ENCODE results near the gene PABPN1. TPM values are rescaled to one million over a fixed set of nuclear protein-coding genes. Genes with fewer than 3 reads are reported as not detected.

Gene PABPN1
- total RNA-seq, 1 experiment from 2014 or later, result 184 TPM

GRCh38 chr14:23358553-23359166 lies 37.4 kb downstream of the PABPN1 start (continued):
- TF ChIP-seq REST (IDR thresholded peaks at IDR 0.05; ENCODE audit: low read depth), result no peak
- TF ChIP-seq CBX3 (IDR thresholded peaks at IDR 0.05; ENCODE audit: low read depth), result no peak
- TF ChIP-seq EZH2phosphoT487 (IDR thresholded peaks at IDR 0.05; ENCODE audit: borderline replicate concordance), result no peak
- TF ChIP-seq SP1 (IDR thresholded peaks at IDR 0.05; ENCODE audit: low read depth), result no peak
- TF ChIP-seq SIN3A (IDR thresholded peaks at IDR 0.05; ENCODE audit: low read depth), result no peak
- TF ChIP-seq JUND (IDR thresholded peaks at IDR 0.05), result no peak

- BruUV-seq (replicated peaks), result no TSS peak
- intact Hi-C loops (cut with micrococcal nuclease), result no loop called here
- Histone ChIP-seq H3K4me3 (replicated peaks in 1 of 2; ENCODE audit: low read depth in 1 of 2, low read length in 2 of 2) (no peak overlapping the region), H2AFZ (ENCODE audit: low read depth, low read length, poor library complexity, severe bottlenecking) (no peak overlapping the region), H3K9me2 (ENCODE audit: insufficient read depth) (no peaks in the 10 kb centered on the region), H3K9ac (ENCODE audit: low read length) (no peak overlapping the region), H3K9me3 (ENCODE audit: control insufficient read depth in 1 of 2, insufficient read depth in 1 of 2, low read depth in 1 of 2, low read length in 2 of 2) (no peaks in the 10 kb centered on the region), H3K4me1 (ENCODE audit: control insufficient read depth in 1 of 2, insufficient read depth in 2 of 2, low read length in 2 of 2) (no peaks in the 10 kb centered on the region), H4K20me1 (ENCODE audit: insufficient read depth) (no peaks in the 10 kb centered on the region), H3K27ac (ENCODE audit: low read depth, low read length) (no peak overlapping the region), H3K79me2 (ENCODE audit: insufficient read depth, low read length) (no peaks in the 10 kb centered on the region), H3K36me3 (ENCODE audit: control insufficient read depth in 1 of 2, insufficient read depth in 2 of 2, low read length in 2 of 2) (no peaks in the 10 kb centered on the region), H3K4me2 (ENCODE audit: low read length) (no peak overlapping the region), H3K27me3 (ENCODE audit: insufficient read depth, low read length) (0 out of 2 replicates have a peak, but pooled peaks cover 3% of the 10 kb centered on the region)
- CTCF ChIA-PET, result interaction anchor here (0.6 to 1.7 kb wide), 2 partner anchors 21 to 537 kb away, joined by 3 to 10 read pairs; no protein-coding TSS in a partner anchor
- RAD21 ChIA-PET (ENCODE audit: low non-redundant PET in 1 of 2, low total read pairs in 2 of 2, uncharacterized antibody in 2 of 2, unreplicated experiment in 2 of 2), result no interaction called here
- DNase-seq (ENCODE audit: low read depth, low spot score), result no peak
- TF ChIP-seq, protein P1, sequence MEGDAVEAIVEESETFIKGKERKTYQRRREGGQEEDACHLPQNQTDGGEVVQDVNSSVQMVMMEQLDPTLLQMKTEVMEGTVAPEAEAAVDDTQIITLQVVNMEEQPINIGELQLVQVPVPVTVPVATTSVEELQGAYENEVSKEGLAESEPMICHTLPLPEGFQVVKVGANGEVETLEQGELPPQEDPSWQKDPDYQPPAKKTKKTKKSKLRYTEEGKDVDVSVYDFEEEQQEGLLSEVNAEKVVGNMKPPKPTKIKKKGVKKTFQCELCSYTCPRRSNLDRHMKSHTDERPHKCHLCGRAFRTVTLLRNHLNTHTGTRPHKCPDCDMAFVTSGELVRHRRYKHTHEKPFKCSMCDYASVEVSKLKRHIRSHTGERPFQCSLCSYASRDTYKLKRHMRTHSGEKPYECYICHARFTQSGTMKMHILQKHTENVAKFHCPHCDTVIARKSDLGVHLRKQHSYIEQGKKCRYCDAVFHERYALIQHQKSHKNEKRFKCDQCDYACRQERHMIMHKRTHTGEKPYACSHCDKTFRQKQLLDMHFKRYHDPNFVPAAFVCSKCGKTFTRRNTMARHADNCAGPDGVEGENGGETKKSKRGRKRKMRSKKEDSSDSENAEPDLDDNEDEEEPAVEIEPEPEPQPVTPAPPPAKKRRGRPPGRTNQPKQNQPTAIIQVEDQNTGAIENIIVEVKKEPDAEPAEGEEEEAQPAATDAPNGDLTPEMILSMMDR (IDR thresholded peaks at IDR 0.05 in 2 of 3, conservative IDR thresholded peaks at IDR 0.05 in 1 of 3; ENCODE audit: borderline replicate concordance in 1 of 3, insufficient read depth in 1 of 3, low read depth in 2 of 3, low read length in 2 of 3), result no peak
- TF ChIP-seq POLR2AphosphoS5 (IDR thresholded peaks at IDR 0.05; ENCODE audit: low read depth, low read length) (no peak), EGR1 (IDR thresholded peaks at IDR 0.05; ENCODE audit: low read depth) (no peak), CBX3 (IDR thresholded peaks at IDR 0.05; ENCODE audit: low read depth) (no peak), JUND (IDR thresholded peaks at IDR 0.05) (no peak), TCF7L2 (IDR thresholded peaks at IDR 0.05; ENCODE audit: borderline replicate concordance, extremely low read depth, insufficient read depth, insufficient read length) (no peak)
- ATAC-seq, result no peak
- POLR2A ChIA-PET, result no interaction called here
Observed at GRCh38 chr14:23359167-23359626, 37.9 kb downstream of the PABPN1 start.
